SH-SY5Y (cell line): ENCODE results near the gene YWHAE.

ENCODE experiments used
- GATA2 ChIP-seq: IDR thresholded peaks from 2 replicates; pipeline ENCODE4 v1.6.1; 2011; ENCODE audit warnings: mild to moderate bottlenecking, low read depth, low read length
- GATA3 ChIP-seq: IDR thresholded peaks from 2 replicates; pipeline ENCODE4 v1.6.1; 2011; ENCODE audit warnings: low read depth, mild to moderate bottlenecking, low read length, moderate library complexity

- TF ChIP-seq GATA3 (no peak), GATA2 (no peak)
Observed at GRCh38 chr17:1447052-1447451, 47.0 kb upstream of the YWHAE start.
